ENCODE results near the gene ST6GAL1.

The ST6GAL1 gene

GRCh38 chr3:187011915-187012314, 81.6 kb downstream of the ST6GAL1 start:
- H3K27ac ChIP-seq, result no peak overlapping the region
- TF ChIP-seq CTCF (conservative IDR thresholded peaks at IDR 0.05), result no peak

- no peak overlapping the region for H3K27ac ChIP-seq
- no peak for TF ChIP-seq CTCF (conservative IDR thresholded peaks at IDR 0.05)
These were observed 82.3 kb downstream of the ST6GAL1 start for GRCh38 chr3:187012609-187013051.

- H3K27ac ChIP-seq, result no peak overlapping the region
- no peak for TF ChIP-seq CTCF (conservative IDR thresholded peaks at IDR 0.05)
These were observed 82.9 kb downstream of the ST6GAL1 start for GRCh38 chr3:187013159-187013716.

- peak overlapping the region; percentile 28 for H3K27ac ChIP-seq
- TF ChIP-seq CTCF (conservative IDR thresholded peaks at IDR 0.05), result no peak
These were observed 84.1 kb downstream of the ST6GAL1 start for GRCh38 chr3:187014417-187014864.

- no peak overlapping the region for H3K27ac ChIP-seq
These were observed 85.7 kb downstream of the ST6GAL1 start for GRCh38 chr3:187015903-187016638.

GRCh38 chr3:187016639-187017345, 86.5 kb downstream of the ST6GAL1 start:
- no peak overlapping the region for H3K27ac ChIP-seq
- TF ChIP-seq CTCF (conservative IDR thresholded peaks at IDR 0.05), result no peak

More at GRCh38 chr3:187015903-187016638, 85.7 kb downstream of the ST6GAL1 start:
- TF ChIP-seq CTCF (conservative IDR thresholded peaks at IDR 0.05), result no peak

GRCh38 chr3:187017511-187018230, 87.3 kb downstream of the ST6GAL1 start:
- TF ChIP-seq CTCF (conservative IDR thresholded peaks at IDR 0.05), result no peak
- no peak overlapping the region for H3K27ac ChIP-seq
